ENCODE data around the gene FMNL2.

FMNL2 gene

GRCh38 chr2:152655880-152656279, 320.9 kb downstream of the FMNL2 start:
- H3K9ac ChIP-seq (ENCODE audit: low read length): no peak overlapping the region
- 0 out of 2 replicates have a peak, but pooled peaks cover 2% of the 10 kb centered on the region for H4K20me1 ChIP-seq (ENCODE audit: insufficient read depth, low read length)
- TF ChIP-seq CTCF (IDR thresholded peaks at IDR 0.05; ENCODE audit: low read length): no peak
- TF ChIP-seq EZH2 (IDR thresholded peaks at IDR 0.05; ENCODE audit: borderline replicate concordance, low read length): no peak
- H3F3A ChIP-seq (ENCODE audit: insufficient read depth, low read length): no peaks in the 10 kb centered on the region
- no peaks in the 10 kb centered on the region for H3K27me3 ChIP-seq (ENCODE audit: insufficient read depth, low read length)
- no peak overlapping the region for H3K27ac ChIP-seq (ENCODE audit: low read depth, low read length, poor library complexity, severe bottlenecking)
- H3K9me3 ChIP-seq (ENCODE audit: low read length): no peaks in the 10 kb centered on the region
- peaks cover 88% of the 10 kb centered on the region for H3K36me3 ChIP-seq (ENCODE audit: insufficient read depth, low read length)
- H3K79me2 ChIP-seq (ENCODE audit: insufficient read depth, low read length): no peaks in the 10 kb centered on the region
- H3K4me2 ChIP-seq (ENCODE audit: low read length): no peak overlapping the region
- no peaks in the 10 kb centered on the region for H3K4me1 ChIP-seq (ENCODE audit: insufficient read depth, low read length, severe bottlenecking)
- H3K4me3 ChIP-seq (ENCODE audit: low read depth, low read length, poor library complexity, severe bottlenecking): no peak overlapping the region
- H3K9me2 ChIP-seq (ENCODE audit: low read depth, low read length): no peaks in the 10 kb centered on the region
- no peak overlapping the region for H2AFZ ChIP-seq (ENCODE audit: low read length)

- no peaks in the 10 kb centered on the region for H3F3A ChIP-seq (ENCODE audit: insufficient read depth, low read length)
- H3K79me2 ChIP-seq (ENCODE audit: insufficient read depth, low read length): no peaks in the 10 kb centered on the region
- TF ChIP-seq CTCF (IDR thresholded peaks at IDR 0.05; ENCODE audit: low read length) (no peak), EZH2 (IDR thresholded peaks at IDR 0.05; ENCODE audit: borderline replicate concordance, low read length) (no peak)
- no peak overlapping the region for H3K4me3 ChIP-seq (ENCODE audit: low read depth, low read length, poor library complexity, severe bottlenecking)
- H3K4me2 ChIP-seq (ENCODE audit: low read length): no peak overlapping the region
- no peak overlapping the region for H3K27ac ChIP-seq (ENCODE audit: low read depth, low read length, poor library complexity, severe bottlenecking)
- no peaks in the 10 kb centered on the region for H3K27me3 ChIP-seq (ENCODE audit: insufficient read depth, low read length)
- no peak overlapping the region for H3K9ac ChIP-seq (ENCODE audit: low read length)
- H3K9me3 ChIP-seq (ENCODE audit: low read length): no peaks in the 10 kb centered on the region
- H4K20me1 ChIP-seq (ENCODE audit: insufficient read depth, low read length): 0 out of 2 replicates have a peak, but pooled peaks cover 2% of the 10 kb centered on the region
- H2AFZ ChIP-seq (ENCODE audit: low read length): no peak overlapping the region
- peaks cover 97% of the 10 kb centered on the region for H3K36me3 ChIP-seq (ENCODE audit: insufficient read depth, low read length)
- no peaks in the 10 kb centered on the region for H3K4me1 ChIP-seq (ENCODE audit: insufficient read depth, low read length, severe bottlenecking)
- no peaks in the 10 kb centered on the region for H3K9me2 ChIP-seq (ENCODE audit: low read depth, low read length)
Observed at GRCh38 chr2:152657043-152657442, 322.1 kb downstream of the FMNL2 start.

GRCh38 chr2:152658221-152658620, 323.2 kb downstream of the FMNL2 start:
- Histone ChIP-seq H3K79me2 (ENCODE audit: insufficient read depth, low read length) (no peaks in the 10 kb centered on the region), H3K27me3 (ENCODE audit: insufficient read depth, low read length) (no peaks in the 10 kb centered on the region), H3K36me3 (ENCODE audit: insufficient read depth, low read length) (peaks cover 98% of the 10 kb centered on the region), H2AFZ (ENCODE audit: low read length) (no peak overlapping the region), H3K9me3 (ENCODE audit: low read length) (no peaks in the 10 kb centered on the region), H3K4me1 (ENCODE audit: insufficient read depth, low read length, severe bottlenecking) (no peaks in the 10 kb centered on the region), H4K20me1 (ENCODE audit: insufficient read depth, low read length) (0 out of 2 replicates have a peak, but pooled peaks cover 2% of the 10 kb centered on the region), H3K9me2 (ENCODE audit: low read depth, low read length) (no peaks in the 10 kb centered on the region), H3K4me2 (ENCODE audit: low read length) (no peak overlapping the region), H3K9ac (ENCODE audit: low read length) (no peak overlapping the region), H3K4me3 (ENCODE audit: low read depth, low read length, poor library complexity, severe bottlenecking) (no peak overlapping the region), H3K27ac (ENCODE audit: low read depth, low read length, poor library complexity, severe bottlenecking) (no peak overlapping the region), H3F3A (ENCODE audit: insufficient read depth, low read length) (no peaks in the 10 kb centered on the region)
- TF ChIP-seq EZH2 (IDR thresholded peaks at IDR 0.05; ENCODE audit: borderline replicate concordance, low read length) (no peak), CTCF (IDR thresholded peaks at IDR 0.05; ENCODE audit: low read length) (no peak)
